Sigmoid colon (tissue), 4 donors: ENCODE measurements around the gene DMAC2.
A peak's percentile ranks its signal among the peaks of the same experiment; 100 is the strongest.

Source experiments
- CTCF ChIP-seq, 4 experiments: fragments of 450-650 bp in 3 of 4; fragments of 200-600 bp in 1 of 4; IDR thresholded peaks; one replicate each; pipeline ENCODE4 v1.5.1; 2016 to 2019; ENCODE audit warnings: antibody characterized with exemption in 4 of 4, mild to moderate bottlenecking in 3 of 4, moderate library complexity in 2 of 4
- EP300 ChIP-seq, 4 donors: sonication (generic); formaldehyde crosslinking; IDR thresholded peaks; one replicate each; pipeline ENCODE4 v1.6.1; 2017; ENCODE audit warnings: antibody characterized with exemption in 4 of 4
- POLR2A ChIP-seq, 2 donors: fragments of 450-650 bp; IDR thresholded peaks; one replicate each; pipeline ENCODE4 v1.6.1; 2016; ENCODE audit warnings: antibody characterized with exemption in 2 of 2, mild to moderate bottlenecking in 2 of 2, moderate library complexity in 2 of 2

DNA sequence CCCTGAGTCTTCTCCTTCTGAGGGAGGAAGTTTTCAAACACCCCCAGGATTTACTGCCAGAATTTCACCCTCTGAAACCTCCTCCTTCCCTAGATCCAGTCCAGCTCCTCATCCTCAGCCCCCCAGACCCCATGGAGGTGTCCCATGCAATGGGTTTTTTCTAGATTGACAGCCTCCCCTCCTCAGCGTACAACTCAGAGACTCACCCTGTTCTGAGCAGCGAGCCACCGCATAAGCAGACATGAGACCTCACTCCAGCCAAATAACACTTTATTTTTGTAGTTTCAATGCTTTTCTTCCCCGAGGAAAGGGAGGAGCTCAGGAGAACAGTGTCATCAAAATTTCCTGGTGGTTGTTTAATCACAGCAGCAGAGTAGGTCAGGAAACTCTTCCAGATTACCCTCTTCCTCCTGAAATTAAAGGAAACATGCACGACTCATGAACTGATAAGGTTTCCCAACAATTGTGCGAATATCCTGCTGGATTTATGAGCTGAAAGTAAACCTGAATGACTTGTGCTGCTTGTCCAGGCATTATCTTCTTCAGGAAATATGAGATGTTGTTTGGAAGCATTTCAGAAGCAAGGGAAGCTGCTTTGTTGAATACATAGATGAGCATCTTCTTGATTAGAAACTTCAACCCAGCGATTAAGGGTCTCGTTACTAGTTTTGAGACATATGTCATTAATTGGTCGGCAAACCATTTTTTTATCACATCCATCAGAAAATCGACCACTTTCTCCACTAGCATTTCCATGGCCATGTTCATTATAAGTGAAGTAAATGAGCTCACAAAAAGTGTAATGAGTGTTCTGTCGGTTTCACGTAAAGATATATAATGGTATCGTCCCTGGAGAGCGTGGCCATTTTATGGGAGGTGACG lies 39.4 kb upstream of the DMAC2 start:
- TF ChIP-seq POLR2A (IDR thresholded peaks at IDR 0.05) (no peak), CTCF (IDR thresholded peaks at IDR 0.05) (no peak), EP300 (IDR thresholded peaks at IDR 0.05) (peak in 1 of 4 donors; percentile 23)
